ENCODE data around the gene BCKDK. TPM values are rescaled to one million over a fixed set of nuclear protein-coding genes. Genes with fewer than 3 reads are reported as not detected.
"Not testable (repeated sequence)": the region's sequence is repeated elsewhere in the genome, so short reads cannot be mapped to it uniquely, and the experiment has no call there.

The BCKDK gene
- total RNA-seq, 1 donor from 2014 or later, result 29.8 TPM

- DNase-seq (ENCODE audit: low spot score), result peak; percentile 100
Measured at GRCh38 chr16:31142109-31143010, 34.2 kb downstream of the BCKDK start.

DNA sequence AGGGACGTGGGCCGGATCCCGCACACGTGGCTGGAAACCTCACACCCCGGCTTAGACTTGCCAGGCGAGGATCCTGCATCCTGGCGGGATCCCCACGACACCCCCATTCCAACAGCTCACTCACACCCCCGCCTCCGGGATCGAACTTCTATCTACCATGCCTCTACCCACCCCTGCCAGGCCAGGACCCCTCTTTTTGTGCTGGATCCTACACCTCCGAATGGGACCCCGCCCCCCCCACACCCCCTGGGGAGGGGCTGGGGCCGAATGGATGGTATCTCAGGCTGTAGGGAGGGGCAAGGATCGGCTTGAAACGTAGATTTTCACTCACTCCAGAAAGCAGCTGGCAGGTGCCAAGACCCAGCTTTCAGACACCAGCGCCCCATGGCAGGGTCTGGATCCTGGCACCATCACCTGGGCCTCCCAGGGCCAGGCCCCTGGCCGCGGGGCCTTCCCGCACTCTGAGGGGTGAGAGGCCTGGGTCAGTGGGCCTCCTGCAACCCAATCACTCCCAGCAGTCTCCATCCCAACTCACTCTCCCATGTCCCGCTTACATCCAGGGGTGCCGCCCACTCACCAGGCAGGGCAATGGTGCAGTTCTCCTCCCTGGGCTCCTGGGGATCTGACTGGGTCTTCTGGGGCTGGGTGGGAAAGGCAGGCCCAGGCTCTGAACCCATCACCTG is 35.0 kb downstream of the BCKDK start:
- DNase-seq (ENCODE audit: low spot score), result no peak

- DNase-seq (ENCODE audit: low spot score), result no peak
Measured at GRCh38 chr16:31143694-31144148, 35.5 kb downstream of the BCKDK start.

- DNase-seq (ENCODE audit: low spot score), result not testable (repeated sequence)
Measured at GRCh38 chr16:31144418-31144817, 36.2 kb downstream of the BCKDK start.

DNA sequence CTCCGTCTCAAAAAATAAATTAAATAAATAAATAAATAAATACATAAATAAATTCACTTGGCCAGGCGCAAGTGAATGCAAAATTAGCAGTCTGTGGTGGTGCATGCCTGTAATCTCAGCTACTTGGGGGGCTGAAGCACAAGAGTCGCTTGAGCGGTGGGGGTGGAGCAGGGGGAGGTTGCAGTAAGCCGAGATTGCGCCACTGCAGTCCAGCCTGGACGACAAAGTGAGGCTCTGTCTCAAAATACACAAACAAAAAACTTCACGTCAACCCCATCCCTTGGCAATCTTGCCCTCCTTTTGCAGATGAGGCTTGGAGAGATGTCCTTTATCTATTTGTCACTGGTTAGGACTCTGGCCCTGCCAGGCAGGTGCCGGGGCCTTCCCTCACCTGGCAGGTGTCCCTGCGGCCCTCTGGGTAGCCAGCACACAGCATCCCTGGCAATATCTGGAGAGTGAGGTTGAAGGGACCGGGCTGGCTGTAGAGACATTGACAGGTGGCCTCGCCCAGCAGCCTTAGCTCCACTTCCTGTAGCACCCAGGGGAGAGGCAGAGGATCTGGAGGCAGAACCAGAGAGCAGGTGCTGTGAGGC is 37.3 kb downstream of the BCKDK start:
- no peak for DNase-seq (ENCODE audit: low spot score)

GRCh38 chr16:31147574-31147973 is 39.4 kb downstream of the BCKDK start:
- no peak for DNase-seq (ENCODE audit: low spot score)

GRCh38 chr16:31148281-31148728 is 40.1 kb downstream of the BCKDK start:
- DNase-seq (ENCODE audit: low spot score), result no peak

DNA sequence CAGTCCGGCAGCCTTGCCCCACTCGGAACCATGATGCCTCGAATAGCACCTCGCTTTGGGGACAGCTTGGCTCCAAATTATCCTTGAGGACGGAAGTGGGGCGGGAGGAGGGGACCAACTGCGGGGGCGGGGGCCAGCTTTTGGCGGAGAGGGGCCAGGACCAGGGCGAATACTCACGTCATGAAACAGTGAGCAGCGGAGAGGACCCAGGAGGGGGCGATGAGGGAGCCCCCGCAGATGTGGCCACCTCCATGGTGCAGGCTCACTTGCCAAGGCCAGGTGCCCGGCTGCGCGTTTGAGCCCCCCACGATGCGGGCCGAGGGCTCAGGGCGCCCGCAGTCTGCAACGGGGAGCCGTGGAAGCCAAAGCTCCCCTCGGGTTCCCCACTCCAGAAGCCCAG is 40.7 kb downstream of the BCKDK start:
- DNase-seq (ENCODE audit: low spot score), result no peak

DNA sequence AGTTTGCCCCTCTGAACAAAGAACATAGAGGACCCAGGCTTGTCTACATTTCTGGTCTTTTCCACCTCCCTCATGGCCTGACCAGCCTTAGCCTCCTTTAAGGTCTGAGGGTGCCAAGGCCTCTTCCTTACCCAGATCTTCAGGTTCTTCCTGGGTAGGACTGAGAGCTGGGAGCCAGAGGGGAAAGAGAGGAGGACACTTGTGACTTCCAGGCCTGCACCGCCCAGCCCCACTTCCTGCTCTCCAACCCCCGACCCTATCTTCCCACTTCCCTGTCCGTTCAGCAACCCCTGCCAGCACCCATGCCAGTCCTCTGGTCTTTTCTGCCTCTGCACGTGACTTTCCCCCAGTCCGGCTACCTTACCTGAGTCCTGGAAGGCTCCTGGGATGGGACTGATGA is 41.1 kb downstream of the BCKDK start:
- DNase-seq (ENCODE audit: low spot score), result no peak

GRCh38 chr16:31149894-31150890 is 42.0 kb downstream of the BCKDK start, which contains the start of gene PRSS36:
Gene PRSS36 (minus strand): TSS chr16:31150066. CDS start chr16:31150035, 31 bp downstream.
- DNase-seq (ENCODE audit: low spot score), result no peak

DNA sequence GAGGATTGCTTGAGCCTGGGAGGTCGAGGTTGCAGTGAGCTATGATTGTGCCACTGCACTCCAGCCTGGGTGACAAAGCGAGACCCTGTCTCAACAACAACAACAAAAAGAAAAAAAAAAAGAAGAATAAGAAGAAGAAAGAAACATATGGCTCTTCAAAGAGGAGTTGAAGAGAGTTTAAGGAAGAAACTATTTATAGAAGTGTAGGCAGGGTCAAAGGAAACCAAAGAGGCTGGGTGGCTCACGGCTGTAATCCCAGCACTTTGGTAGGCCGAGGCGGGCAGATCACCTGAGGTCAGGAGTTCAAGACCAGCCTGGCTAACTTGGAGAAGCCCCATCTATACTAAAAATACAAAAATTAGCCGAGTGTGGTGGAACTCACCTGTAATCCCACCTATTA is 42.8 kb downstream of the BCKDK start:
- DNase-seq (ENCODE audit: low spot score), result not testable (repeated sequence)

- DNase-seq (ENCODE audit: low spot score), result no peak
Measured at GRCh38 chr16:31157136-31157535, 49.0 kb downstream of the BCKDK start.

Other genes with a start within 250 kb of the BCKDK start
- 35.9 TPM for gene BCL7C, start 214.3 kb upstream of the BCKDK start, total RNA-seq
- 8.2 TPM for gene CTF1, start 211.8 kb upstream of the BCKDK start, total RNA-seq
- gene FBXL19, start 184.8 kb upstream of the BCKDK start, total RNA-seq, result 25.7 TPM
- gene ORAI3, start 159.3 kb upstream of the BCKDK start, total RNA-seq, result 25.9 TPM
- 19.6 TPM for gene SETD1A, start 150.6 kb upstream of the BCKDK start, total RNA-seq
- gene HSD3B7, start 123.2 kb upstream of the BCKDK start, total RNA-seq, result 14.8 TPM
- gene STX1B, start 97.7 kb upstream of the BCKDK start, total RNA-seq, result 1.6 TPM
- gene STX4, start 74.8 kb upstream of the BCKDK start, total RNA-seq, result 55.0 TPM
- gene ZNF668, start 34.1 kb upstream of the BCKDK start, total RNA-seq, result 12.8 TPM
- gene ZNF646, start 34.0 kb upstream of the BCKDK start, total RNA-seq, result 18.3 TPM
- gene PRSS53, start 19.4 kb upstream of the BCKDK start, total RNA-seq, result 1.2 TPM
- 42.1 TPM for gene VKORC1, start 13.6 kb upstream of the BCKDK start, total RNA-seq
- 77.9 TPM for gene KAT8, start 9.3 kb downstream of the BCKDK start, total RNA-seq
- 17.0 TPM for gene PRSS8, start 27.3 kb downstream of the BCKDK start, total RNA-seq
- gene PRSS36, start 41.7 kb downstream of the BCKDK start, total RNA-seq, result 1.1 TPM
- 390 TPM for gene FUS, start 71.8 kb downstream of the BCKDK start, total RNA-seq
- gene PYCARD, start 94.4 kb downstream of the BCKDK start, total RNA-seq, result 39.6 TPM
- not detected for gene TRIM72, start 105.7 kb downstream of the BCKDK start, total RNA-seq
- not detected for gene PYDC1, start 108.7 kb downstream of the BCKDK start, total RNA-seq
- 4.4 TPM for gene ITGAM, start 151.6 kb downstream of the BCKDK start, total RNA-seq
- gene ITGAX, start 246.8 kb downstream of the BCKDK start, total RNA-seq, result 9.6 TPM